Parathyroid adenoma (tissue), 2 donors: ENCODE data around the gene ACLY.

Experiments
- H2AFZ ChIP-seq: fragments of 300-600 bp; sonication (generic); one replicate; pipeline ENCODE4 v1.7.0; 2017; ENCODE audit warnings: antibody characterized with exemption, mild to moderate bottlenecking
- H3K27ac ChIP-seq: fragments of 300-600 bp; sonication (generic); one replicate; pipeline ENCODE4 v1.7.0; 2017
- H3K27me3 ChIP-seq: fragments of 300-600 bp; sonication (generic); one replicate; pipeline ENCODE4 v1.7.0; 2017; ENCODE audit warnings: low read length; ENCODE audit not compliant: control insufficient read depth, insufficient read depth
- H3K36me3 ChIP-seq: fragments of 300-600 bp; sonication (generic); one replicate; pipeline ENCODE4 v1.7.0; 2017; ENCODE audit warnings: low read length; ENCODE audit not compliant: control insufficient read depth, insufficient read depth
- H3K4me1 ChIP-seq: fragments of 300-600 bp; sonication (generic); one replicate; pipeline ENCODE4 v1.7.0; 2017; ENCODE audit warnings: control low read depth
- H3K4me2 ChIP-seq: fragments of 300-600 bp; sonication (generic); one replicate; pipeline ENCODE4 v1.7.0; 2017; ENCODE audit warnings: low read length
- H3K4me3 ChIP-seq: fragments of 300-600 bp; sonication (generic); one replicate; pipeline ENCODE4 v1.7.0; 2017; ENCODE audit warnings: low read depth, low read length
- H3K79me2 ChIP-seq: fragments of 300-600 bp; sonication (generic); one replicate; pipeline ENCODE4 v1.7.0; 2017; ENCODE audit warnings: control low read depth
- H3K9ac ChIP-seq: fragments of 300-600 bp; sonication (generic); one replicate; pipeline ENCODE4 v1.7.0; 2017; ENCODE audit warnings: mild to moderate bottlenecking
- H3K9me3 ChIP-seq: fragments of 300-600 bp; sonication (generic); one replicate; pipeline ENCODE4 v1.7.0; 2017; ENCODE audit warnings: low read length; ENCODE audit not compliant: control insufficient read depth
- TF ChIP-seq, protein P1 (sequence below): fragments of 300-600 bp; sonication (generic); IDR thresholded peaks from one replicate; pipeline ENCODE4 v1.7.0; 2017; ENCODE audit warnings: antibody characterized with exemption, mild to moderate bottlenecking
- donor health status: primary hyperparathyroidism.

Gene ACLY

DNA sequence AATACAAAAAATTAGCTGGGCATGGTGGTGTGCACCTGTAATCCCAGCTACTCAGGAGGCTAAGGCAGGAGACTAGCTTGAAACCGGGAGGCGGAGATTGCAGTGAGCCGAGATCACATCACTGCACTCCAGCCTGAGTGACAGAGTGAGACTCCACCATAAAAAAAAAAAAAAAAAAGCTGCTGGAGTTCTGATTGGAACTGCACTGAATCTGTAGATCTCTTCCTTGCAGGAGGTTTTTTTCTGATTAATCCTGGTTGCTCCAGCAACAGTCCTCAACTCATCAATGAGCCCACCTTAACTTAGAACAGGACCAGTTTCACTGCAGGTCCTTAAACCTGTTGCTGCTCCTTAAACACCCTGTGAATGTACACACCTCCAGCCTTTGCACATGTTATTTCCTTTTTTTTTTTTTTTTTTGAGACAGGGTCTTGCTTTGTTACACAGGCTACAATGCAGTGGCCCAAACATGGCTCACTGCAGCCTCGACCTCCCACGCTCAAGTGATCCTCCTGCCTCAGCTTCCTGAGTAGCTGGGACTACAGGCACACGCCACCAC lies 10.0 kb upstream of the ACLY start:
- no peaks in the 10 kb centered on the region for H3K27me3 ChIP-seq
- peaks cover 4% of the 10 kb centered on the region for H3K4me1 ChIP-seq
- H3K27ac ChIP-seq: no peak overlapping the region
- H3K36me3 ChIP-seq: no peaks in the 10 kb centered on the region
- no peak overlapping the region for H3K4me2 ChIP-seq
- TF ChIP-seq, protein P1, sequence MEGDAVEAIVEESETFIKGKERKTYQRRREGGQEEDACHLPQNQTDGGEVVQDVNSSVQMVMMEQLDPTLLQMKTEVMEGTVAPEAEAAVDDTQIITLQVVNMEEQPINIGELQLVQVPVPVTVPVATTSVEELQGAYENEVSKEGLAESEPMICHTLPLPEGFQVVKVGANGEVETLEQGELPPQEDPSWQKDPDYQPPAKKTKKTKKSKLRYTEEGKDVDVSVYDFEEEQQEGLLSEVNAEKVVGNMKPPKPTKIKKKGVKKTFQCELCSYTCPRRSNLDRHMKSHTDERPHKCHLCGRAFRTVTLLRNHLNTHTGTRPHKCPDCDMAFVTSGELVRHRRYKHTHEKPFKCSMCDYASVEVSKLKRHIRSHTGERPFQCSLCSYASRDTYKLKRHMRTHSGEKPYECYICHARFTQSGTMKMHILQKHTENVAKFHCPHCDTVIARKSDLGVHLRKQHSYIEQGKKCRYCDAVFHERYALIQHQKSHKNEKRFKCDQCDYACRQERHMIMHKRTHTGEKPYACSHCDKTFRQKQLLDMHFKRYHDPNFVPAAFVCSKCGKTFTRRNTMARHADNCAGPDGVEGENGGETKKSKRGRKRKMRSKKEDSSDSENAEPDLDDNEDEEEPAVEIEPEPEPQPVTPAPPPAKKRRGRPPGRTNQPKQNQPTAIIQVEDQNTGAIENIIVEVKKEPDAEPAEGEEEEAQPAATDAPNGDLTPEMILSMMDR: no peak
- H2AFZ ChIP-seq: peak overlapping the region; percentile 81
- H3K9me3 ChIP-seq: no peaks in the 10 kb centered on the region
- no peak overlapping the region for H3K9ac ChIP-seq
- H3K79me2 ChIP-seq: no peaks in the 10 kb centered on the region
- H3K4me3 ChIP-seq: no peak overlapping the region

DNA sequence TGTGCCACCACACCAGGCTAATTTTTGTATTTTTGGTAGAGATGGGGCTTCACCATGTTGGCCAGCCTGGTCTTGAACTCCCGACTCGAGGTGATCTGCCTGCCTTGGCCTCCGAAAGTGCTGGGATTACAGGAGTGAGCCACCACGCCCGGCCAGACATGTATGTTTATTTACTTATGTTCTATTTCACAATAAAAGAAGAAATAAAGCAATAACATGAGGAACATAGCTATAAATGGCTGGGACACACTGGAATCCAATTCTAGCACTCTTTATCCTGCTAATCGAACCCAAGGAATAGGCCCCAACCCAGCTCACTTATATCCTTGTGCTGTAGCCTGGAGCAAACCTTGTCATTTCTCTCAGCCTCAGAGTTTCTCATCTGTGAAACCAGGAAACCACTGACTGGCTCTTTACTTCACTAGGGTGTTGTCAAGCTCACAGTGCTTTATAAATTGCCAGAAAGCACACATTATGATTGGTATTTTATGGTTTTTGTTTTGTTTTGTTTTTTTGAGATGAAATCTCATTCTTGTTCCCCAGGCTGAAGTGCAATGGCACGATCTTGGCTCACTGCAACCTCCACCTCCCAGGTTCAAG lies 7.3 kb upstream of the ACLY start:
- Histone ChIP-seq H3K27me3 (no peaks in the 10 kb centered on the region), H3K9ac (no peak overlapping the region), H3K27ac (no peak overlapping the region), H3K4me1 (peaks cover 2% of the 10 kb centered on the region), H3K36me3 (no peaks in the 10 kb centered on the region), H3K79me2 (no peaks in the 10 kb centered on the region), H2AFZ (no peak overlapping the region), H3K4me3 (no peak overlapping the region), H3K4me2 (no peak overlapping the region), H3K9me3 (no peaks in the 10 kb centered on the region)
- TF ChIP-seq, protein P1: no peak

DNA sequence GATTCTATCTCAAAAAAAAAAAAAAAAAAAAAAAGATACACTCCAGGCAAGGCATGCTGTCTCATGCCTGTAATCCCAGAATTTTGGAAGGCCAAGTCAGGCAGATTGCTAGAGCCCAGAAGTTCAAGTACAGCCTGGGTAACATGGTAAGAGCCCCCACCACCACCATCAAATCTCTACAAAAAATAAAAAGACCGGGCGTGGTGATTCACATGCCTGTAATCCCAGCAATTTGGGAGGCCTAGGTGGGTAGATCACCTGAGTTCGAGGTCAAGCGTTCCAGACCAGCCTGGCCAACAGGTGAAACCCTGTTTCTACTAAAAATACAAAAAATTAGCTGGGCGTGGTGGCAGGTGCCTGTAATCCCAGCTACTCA lies 1.8 kb upstream of the ACLY start:
- Histone ChIP-seq H3K36me3 (no peaks in the 10 kb centered on the region), H2AFZ (no peak overlapping the region), H3K9ac (no peak overlapping the region), H3K4me2 (no peak overlapping the region), H3K27ac (no peak overlapping the region), H3K9me3 (no peaks in the 10 kb centered on the region), H3K4me1 (no peaks in the 10 kb centered on the region), H3K4me3 (no peak overlapping the region), H3K79me2 (peaks cover 16% of the 10 kb centered on the region), H3K27me3 (no peaks in the 10 kb centered on the region)
- TF ChIP-seq, protein P1: no peak

DNA sequence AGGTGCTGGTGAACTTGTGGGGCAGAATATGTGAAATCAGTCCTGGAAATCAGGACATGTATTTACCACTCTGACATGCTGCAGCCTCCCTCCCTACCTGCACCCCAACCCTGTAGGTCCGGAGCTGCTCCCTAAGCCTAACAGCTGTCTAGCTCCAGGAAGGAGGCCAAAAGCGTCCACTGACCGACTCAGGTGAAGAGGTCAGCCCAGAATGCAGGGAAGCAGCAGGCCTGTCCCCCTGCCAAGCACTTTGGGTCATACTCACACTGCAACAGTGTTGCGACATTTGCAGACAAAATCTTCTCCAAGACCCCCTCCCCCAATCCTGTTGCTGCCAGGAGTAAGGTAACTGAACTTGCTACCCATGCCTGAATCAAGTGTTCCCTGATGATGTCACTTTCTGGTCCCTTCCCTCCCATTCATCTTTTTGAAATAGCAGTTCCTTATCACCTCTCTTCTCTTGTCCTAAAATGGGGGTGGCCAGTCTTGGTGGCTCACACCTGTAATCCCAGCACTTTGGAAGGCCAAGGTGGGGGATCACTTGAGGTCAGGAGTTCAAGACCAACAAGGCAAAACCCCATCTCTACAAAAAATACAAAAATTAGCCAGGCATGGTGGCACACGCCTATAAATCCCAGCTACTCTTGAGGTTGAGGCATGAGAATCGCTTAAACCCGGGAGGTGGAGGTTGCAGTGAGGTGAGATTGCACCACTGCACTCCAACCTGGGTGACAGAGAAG lies 1.3 kb upstream of the ACLY start:
- no peak overlapping the region for H3K9ac ChIP-seq
- peak overlapping the region; percentile 99 for H3K4me2 ChIP-seq
- H3K4me3 ChIP-seq: no peak overlapping the region
- TF ChIP-seq, protein P1: no peak
- H3K36me3 ChIP-seq: no peaks in the 10 kb centered on the region
- peak overlapping the region; percentile 84 for H2AFZ ChIP-seq
- no peaks in the 10 kb centered on the region for H3K27me3 ChIP-seq
- peaks cover 17% of the 10 kb centered on the region for H3K79me2 ChIP-seq
- no peaks in the 10 kb centered on the region for H3K9me3 ChIP-seq
- H3K27ac ChIP-seq: peak overlapping the region; percentile 71
- H3K4me1 ChIP-seq: no peaks in the 10 kb centered on the region
